Heart right ventricle (tissue), 16 donors: ENCODE results near the gene TMEM143. TPM values are rescaled to one million over a fixed set of nuclear protein-coding genes. Genes with fewer than 3 reads are reported as not detected.

ENCODE experiments used
- ATAC-seq, 8 donors: fragments of 200-7000 bp; cut with Tn5 transposase; one replicate each; pipeline ENCODE4 v1.9.1; 2020; ENCODE audit warnings: mild to moderate bottlenecking in 8 of 8, moderate library complexity in 8 of 8, moderate number of reproducible peaks in 1 of 8
- DNase-seq, 2 donors: peaks; one replicate each; pipeline ENCODE4 v3.0.0-alpha.2; 2020
- H3K27ac ChIP-seq, 10 donors: fragments of 200-600 bp; sonication (generic) in 2 of 10; one replicate each; pipeline versions ENCODE4 v1.5.0 to v1.8.0; 2020 to 2022; ENCODE audit warnings: mild to moderate bottlenecking in 3 of 10
- H3K27me3 ChIP-seq, 7 donors: fragments of 200-600 bp; one replicate each; pipeline ENCODE4 v1.8.0; 2021 to 2022; ENCODE audit warnings: mild to moderate bottlenecking in 2 of 7
- H3K36me3 ChIP-seq, 9 donors: fragments of 200-600 bp; sonication (generic) in 1 of 9; one replicate each; pipeline versions ENCODE4 v1.5.0 to v1.8.0; 2020 to 2022; ENCODE audit warnings: mild to moderate bottlenecking in 2 of 9
- H3K4me1 ChIP-seq, 9 donors: fragments of 200-600 bp; sonication (generic) in 1 of 9; one replicate each; pipeline versions ENCODE4 v1.5.0 to v1.8.0; 2020 to 2022; ENCODE audit warnings: mild to moderate bottlenecking in 4 of 9
- H3K4me3 ChIP-seq, 10 donors: fragments of 200-600 bp; sonication (generic) in 2 of 10; one replicate each; pipeline versions ENCODE4 v1.5.0 to v1.8.0; 2020 to 2022; ENCODE audit warnings: mild to moderate bottlenecking in 7 of 10, moderate library complexity in 2 of 10
- H3K9me3 ChIP-seq, 11 donors: fragments of 200-600 bp in 10 of 11; sonication (generic) in 2 of 11; one replicate each; pipeline versions ENCODE4 v1.5.0 to v1.8.0; 2013 to 2022; ENCODE audit warnings: mild to moderate bottlenecking in 2 of 11, control low read depth in 1 of 11, moderate library complexity in 1 of 11
- CTCF ChIP-seq, 9 donors: fragments of 200-600 bp; sonication (generic) in 2 of 9; IDR thresholded peaks; one replicate each; pipeline versions ENCODE4 v1.5.0 to v1.8.0; 2021 to 2022; ENCODE audit warnings: antibody characterized with exemption in 9 of 9, mild to moderate bottlenecking in 5 of 9, moderate library complexity in 1 of 9
- WGBS, 2 donors: extraction: QIAGEN DNeasy Blood & Tissue Kit; methylation state at CpG; one replicate each; pipeline ENCODE4 v1.1.7; 2013; ENCODE audit warnings: inconsistent platforms in 1 of 2; 5-methylcytosine and 5-hydroxymethylcytosine counted together
- intact Hi-C, 10 donors: fragments of 100-400 bp; cut with DNase I; formaldehyde crosslinking; loops; one replicate each; pipeline versions ENCODE4 v1.11.1 to v1.14.2; 2022
- polyA plus RNA-seq, 2 donors: library from polyadenylated mRNA; stranded (reverse); fragments of 200-250 nt; gene quantifications; one replicate each; pipeline ENCODE4 v1.2.3, GENCODE V29; 2013
- total RNA-seq, 10 donors: library from RNA; stranded (reverse); fragmentation: NEBNext Ultra II Directional in 3 of 10; extraction: Animal tissue kit (Norgen Biotek cat#: 25700) in 3 of 10; gene quantifications; one replicate each; pipeline versions ENCODE4 v1.2.1 to v1.2.4, GENCODE V29; 2021 to 2023
- donor health status: Arrhythmogenic right ventricular cardiomyopathy.
- donor health status: ischemic (EF 13 %, LVEDD 7.1; RV severe dilation, severe dysfunction).
- donor health status: healthy with polysubstance abuse.
- donor health status: DM: no; HTN: yes; CAD: no.
- donor health status: DM: no; HTN: no; CAD: no.
- donor health status: ischemic (EF 25% LVEDD 6.9; RV normal size, moderate dysfunction).
- donor health status: ischemic (EF 25% LVEDD 5.7; RV mildly dilated, moderate dysfunction).
- donor health status: healthy.
- donor health status: DM: yes; HTN: yes; CAD: no.
- donor health status: Ischemic cardiomyopathy.
- donor health status: ischemic (EF 35%, LVEDD 5.7; RV mildly dilated, moderate dysfunction).
- donor health status: nonischemic (EF 11% LVEDD 7.7; RV severe dilation, severe dysfunction).
- donor health status: DM: yes; HTN: yes; CAD: no.
- donor health status: PGD.
- donor health status: ischemic (EF 29% LVEDD 5.4; RV normal size, mild dysfunction).
- donor health status: nonischemic (EF 23%, LVEDD 6.1; RV moderate dilation, normal function).

TMEM143 gene
- total and polyA plus RNA-seq, 12 donors: 9.7 to 110 (median 80.4) TPM

- H3K4me3 ChIP-seq: peak overlapping the region; percentile 40 to 68 (median 60)
- DNase-seq (peak; percentile 98 to 100), ATAC-seq (peak; percentile 90 to 94 (median 92))
- intact Hi-C loops: loop anchor here in 5 of 10 donors (1.0 to 10.0 kb wide), 6 partner anchors 11 to 263 kb away; partner anchors contain the start of genes SYNGR4 (in 2 of the 5) and TMEM143 (in 2 of the 5)
- peak overlapping the region; percentile 90 to 100 (median 98) for H3K27ac ChIP-seq
- H3K9me3 ChIP-seq: no peaks in the 10 kb centered on the region
- no peaks in the 10 kb centered on the region for H3K36me3 ChIP-seq
- peak in 4 of 9 donors; percentile 14 to 33 (median 25) for TF ChIP-seq CTCF (IDR thresholded peaks at IDR 0.05)
- WGBS, 2 donors: 2% methylated on average over 63 of the region's 63 CpGs
- H3K27me3 ChIP-seq: no peaks in the 10 kb centered on the region
- peaks cover 4 to 65% (median 48%) of the 10 kb centered on the region in 9 donors for H3K4me1 ChIP-seq
These were observed 41.8 kb downstream of the TMEM143 start for GRCh38 chr19:48321622-48322591.

DNA sequence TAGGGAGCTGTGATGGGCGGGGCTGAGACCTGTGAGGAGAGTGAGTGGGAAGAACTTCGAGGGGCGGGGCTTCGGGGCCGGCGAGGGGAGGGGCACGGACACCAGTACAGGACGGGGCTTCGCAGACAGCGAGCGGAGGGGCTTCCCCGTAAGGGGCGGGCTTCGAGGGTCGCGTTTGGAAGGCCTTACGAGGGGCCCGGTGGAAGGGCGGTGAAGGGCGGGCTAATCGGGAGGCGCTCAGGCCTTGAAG lies 42.4 kb downstream of the TMEM143 start:
- peak; percentile 97 to 98 for DNase-seq
- no peaks in the 10 kb centered on the region for H3K36me3 ChIP-seq
- H3K27ac ChIP-seq: peak overlapping the region; percentile 90 to 100 (median 98)
- no peaks in the 10 kb centered on the region for H3K27me3 ChIP-seq
- no peak for TF ChIP-seq CTCF (IDR thresholded peaks at IDR 0.05)
- H3K4me3 ChIP-seq: peak overlapping the region; percentile 40 to 68 (median 60)
- H3K9me3 ChIP-seq: no peaks in the 10 kb centered on the region
- H3K4me1 ChIP-seq: peaks cover 4 to 59% (median 42%) of the 10 kb centered on the region in 9 donors
- peak; percentile 82 to 89 (median 86) for ATAC-seq
- WGBS, 2 donors: 0 to 4% methylated on average over 22 of the region's 22 CpGs
- intact Hi-C loops: loop anchor here in 5 of 10 donors (1.0 to 10.0 kb wide), 6 partner anchors 12 to 264 kb away; partner anchors contain the start of genes SYNGR4 (in 2 of the 5) and TMEM143 (in 2 of the 5)

GRCh38 chr19:48319647-48320541 lies 43.8 kb downstream of the TMEM143 start:
- peak; percentile 78 to 94 (median 92) for TF ChIP-seq CTCF (IDR thresholded peaks at IDR 0.05)
- Histone ChIP-seq H3K9me3 (no peaks in the 10 kb centered on the region), H3K4me3 (no peak overlapping the region), H3K27ac (peak overlapping the region in 8 of 10 donors; percentile 26 to 100 (median 98)), H3K27me3 (no peaks in the 10 kb centered on the region), H3K36me3 (no peaks in the 10 kb centered on the region), H3K4me1 (peaks cover 4 to 48% (median 38%) of the 10 kb centered on the region in 9 donors)
- 37 to 44% methylated on average over 16 of the region's 16 CpGs for WGBS, 2 donors
- ATAC-seq (peak; percentile 35 to 73 (median 56)), DNase-seq (peak; percentile 85 to 86)
- intact Hi-C loops: loop anchor here in 7 of 10 donors (2.0 to 10.0 kb wide), 7 partner anchors 15 to 267 kb away; partner anchors contain the start of genes SYNGR4 (in 2 of the 7) and TMEM143 (in 2 of the 7)
